GM12878 (cell line): Measurements from ENCODE around the gene ENOX1. TPM values are rescaled to one million over a fixed set of nuclear protein-coding genes. Genes with fewer than 3 reads are reported as not detected.

Experiments used
- ATAC-seq: fragments of 200-7000 bp; cut with Tn5 transposase; 3 replicates; pipeline ENCODE4 v1.9.1; 2020; ENCODE audit warnings: mild to moderate bottlenecking, moderate library complexity
- BruUV-seq: library from RNA; stranded (reverse); fragments of 400-500 nt; replicated peaks from 2 replicates; lab custom pipeline; 2021; lab: Mats Ljungman, UMichigan
- CTCF ChIA-PET: fragments of 300-600 bp; sonication (Branson Sonifier 250); formaldehyde crosslinking; extraction: SDS; loops from one replicate; lab custom pipeline; 2021; ENCODE audit warnings: inconsistent platforms; lab: Yijun Ruan, JAX
- POLR2A ChIA-PET: fragments of 350-600 bp; formaldehyde crosslinking; extraction: SDS; loops from one replicate; lab custom pipeline; 2021; ENCODE audit warnings: inconsistent platforms; lab: Charles Lee
- RAD21 ChIA-PET: fragments of 300-600 bp; sonication (Branson Sonifier 250); formaldehyde crosslinking; loops from one replicate; lab custom pipeline; 2023; ENCODE audit warnings: antibody characterized with exemption; ENCODE audit not compliant: unreplicated experiment; lab: Charles Lee
- SMC1A ChIA-PET: fragments of 300-600 bp; sonication (Branson Sonifier 250); formaldehyde crosslinking; loops from one replicate; lab custom pipeline; 2023; ENCODE audit not compliant: unreplicated experiment, uncharacterized antibody; lab: Charles Lee
- DNase-seq: peaks from one replicate; pipeline ENCODE4 v3.0.0-alpha.2; 2011; ENCODE audit warnings: low read depth, low spot score
- FAIRE-seq: peaks from 3 replicates; lab custom pipeline; 2011; peaks lifted over from hg19 to GRCh38; lab: Jason Lieb, UNC
- H2AFZ ChIP-seq: 2 replicates; pipeline ENCODE4 v1.6.0; 2011; ENCODE audit warnings: low read depth, low read length, control low read depth; ENCODE audit not compliant: control insufficient read depth
- H3K27ac ChIP-seq: 2 replicates; pipeline ENCODE4 v1.5.1; 2011; ENCODE audit warnings: control low read depth; ENCODE audit not compliant: control insufficient read depth, insufficient read depth
- H3K27me3 ChIP-seq, 2 experiments: replicated peaks in 1 of 2; 2 replicates each; pipeline versions ENCODE4 v1.6.0 to v1.6.1; 2011; ENCODE audit warnings: low read length in 1 of 2; ENCODE audit not compliant: control insufficient read depth in 2 of 2, insufficient read depth in 2 of 2
- H3K36me3 ChIP-seq, 2 experiments: 2 replicates each; pipeline ENCODE4 v1.5.1; 2011; ENCODE audit warnings: low read length in 1 of 2; ENCODE audit not compliant: control insufficient read depth in 2 of 2, insufficient read depth in 2 of 2
- H3K4me1 ChIP-seq: 2 replicates; pipeline ENCODE4 v1.6.1; 2011; ENCODE audit warnings: mild to moderate bottlenecking, low read length, moderate library complexity, mixed read lengths; ENCODE audit not compliant: control insufficient read depth, insufficient read depth
- H3K4me2 ChIP-seq: 2 replicates; pipeline ENCODE4 v1.6.0; 2011; ENCODE audit warnings: control low read depth; ENCODE audit not compliant: control insufficient read depth, insufficient read depth
- H3K4me3 ChIP-seq: fragments of 200-600 bp; sonication (generic); 2 replicates; pipeline ENCODE4 v1.5.1; 2016
- H3K79me2 ChIP-seq: 2 replicates; pipeline ENCODE4 v1.6.0; 2011; ENCODE audit warnings: low read length; ENCODE audit not compliant: control insufficient read depth, insufficient read depth
- H3K9ac ChIP-seq: 2 replicates; pipeline ENCODE4 v1.8.0; 2011; ENCODE audit warnings: low read length, control low read depth, mixed read lengths; ENCODE audit not compliant: control insufficient read depth, insufficient read depth
- H3K9me3 ChIP-seq: replicated peaks from 3 replicates; pipeline ENCODE4 v1.5.1; 2011; ENCODE audit warnings: mild to moderate bottlenecking, low read length; ENCODE audit not compliant: control insufficient read depth, insufficient read depth
- H4K20me1 ChIP-seq: 2 replicates; pipeline ENCODE4 v1.6.0; 2011; ENCODE audit not compliant: control insufficient read depth, insufficient read depth
- ATF2 ChIP-seq: IDR thresholded peaks from 2 replicates; pipeline ENCODE4 v1.6.1; 2012; ENCODE audit warnings: low read length, inconsistent platforms
- BRCA1 ChIP-seq: IDR thresholded peaks from 2 replicates; pipeline ENCODE4 v1.6.1; 2011; ENCODE audit warnings: low read depth, low read length, improper control_type of control experiment
- ETV6 ChIP-seq, 2 experiments: fragments of 450-650 bp in 1 of 2; IDR thresholded peaks in 1 of 2; conservative IDR thresholded peaks in 1 of 2; 2 replicates each; pipeline ENCODE4 v1.6.1; 2014; ENCODE audit warnings: antibody characterized with exemption in 1 of 2, borderline replicate concordance in 1 of 2, low read depth in 1 of 2, mild to moderate bottlenecking in 1 of 2, moderate library complexity in 1 of 2
- KLF5 ChIP-seq: fragments of 450-650 bp; IDR thresholded peaks from 2 replicates; pipeline ENCODE4 v1.6.1; 2014; ENCODE audit warnings: mild to moderate bottlenecking; ENCODE audit not compliant: partially characterized antibody
- MXI1 ChIP-seq: fragments of 150-350 bp; IDR thresholded peaks from 2 replicates; pipeline ENCODE4 v1.6.1; 2011; ENCODE audit warnings: low read depth, mild to moderate bottlenecking, inconsistent platforms, low read length, improper control_type of control experiment
- NR2C2 ChIP-seq: IDR thresholded peaks from 2 replicates; pipeline ENCODE4 v1.6.1; 2011; ENCODE audit warnings: borderline replicate concordance, low read depth; ENCODE audit not compliant: control insufficient read depth, insufficient read length
- REST ChIP-seq: IDR thresholded peaks from 2 replicates; pipeline ENCODE4 v1.6.1; 2012; ENCODE audit warnings: mild to moderate bottlenecking, low read depth, low read length
- SREBF1 ChIP-seq: IDR thresholded peaks from 2 replicates; pipeline ENCODE4 v1.6.1; 2012; ENCODE audit warnings: mild to moderate bottlenecking, low read length
- ZSCAN29 ChIP-seq: fragments of 450-650 bp; IDR thresholded peaks from 2 replicates; pipeline ENCODE4 v1.6.1; 2017; ENCODE audit warnings: mild to moderate bottlenecking, moderate library complexity
- WGBS: methylation state at CpG from one replicate; pipeline ENCODE4 v1.1.6; 2016; ENCODE audit warnings: low lambda C conversion rate; ENCODE audit not compliant: insufficient replicate concordance, insufficient coverage; ENCODE audit errors: missing lambda C conversion rate; 5-methylcytosine and 5-hydroxymethylcytosine counted together
- in situ Hi-C: fragments of 300-500 bp; cut with MboI; formaldehyde crosslinking; loops from 9 replicates; pipeline ENCODE4 v1.14.3; 2018; ENCODE audit warnings: mixed read lengths
- intact Hi-C: fragments of 100-400 bp; cut with micrococcal nuclease; formaldehyde crosslinking; loops from one replicate; pipeline ENCODE4 v1.14.2; 2022; ENCODE audit not compliant: unreplicated experiment
- polyA plus RNA-seq, 11 experiments: library from polyadenylated mRNA; depleted of rRNA in 4 of 11; unstranded in 6 of 11; stranded (reverse) in 5 of 11; fragments of >200 nt; fragmentation: Nextera tagmentation in 4 of 11; fragmentation: Illumina TruSeq in 1 of 11; extraction: Ambion mirVana in 4 of 11; extraction: Trizol in 1 of 11; gene quantifications; 1 replicate in 1 of 11; 2 replicates in 10 of 11; pipeline versions ENCODE4 v1.2.1 to v1.2.3, GENCODE V29; 2011 to 2016; ENCODE audit warnings: inconsistent platforms in 2 of 11, missing spikeins in 2 of 11, low read depth in 1 of 11
- total RNA-seq, 4 experiments: library from RNA; depleted of rRNA in 3 of 4; stranded (reverse); fragments of >200 nt in 3 of 4; fragmentation: Illumina TruSeq in 1 of 4; extraction: Trizol in 1 of 4; gene quantifications; 2 replicates each; pipeline versions ENCODE4 v1.2.1 to v1.2.3, GENCODE V29; 2013 to 2021
- TF ChIP-seq, protein P1 (sequence below): fragments of 450-650 bp; IDR thresholded peaks from 2 replicates; pipeline ENCODE4 v1.6.1; 2017; ENCODE audit warnings: mild to moderate bottlenecking

Gene ENOX1
- total and polyA plus RNA-seq, 10 of the 15 experiments (the other 5 are each of a cell fraction or from before 2014, with no cell fraction given) = 0.11 to 0.26 (median 0.15) TPM

DNA sequence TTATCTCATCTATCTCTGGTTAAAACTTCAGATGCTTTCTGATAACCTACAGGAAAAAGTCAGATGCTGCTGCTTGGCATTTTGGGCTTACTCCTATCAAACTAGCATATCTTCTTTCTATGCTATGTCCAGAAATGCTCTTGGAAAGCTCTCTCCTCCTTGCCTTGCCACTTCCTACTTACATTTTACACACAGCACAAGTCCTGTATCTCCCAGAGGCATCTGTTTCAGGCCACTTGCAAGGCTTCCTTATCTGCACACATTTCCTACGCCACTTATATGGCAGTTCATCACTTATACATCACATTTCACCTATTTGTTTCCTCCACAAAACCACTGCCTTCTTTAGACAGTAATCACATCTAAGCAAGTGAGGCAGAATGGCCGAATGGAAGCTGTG is 543.1 kb downstream of the ENOX1 start:
- TF ChIP-seq REST (no peak), SREBF1 (no peak), BRCA1 (no peak)
- TF ChIP-seq, all 136 proteins: peak for 0
- CTCF ChIA-PET = no interaction called here
- FAIRE-seq = no peak

GRCh38 chr13:43242040-43242439 is 544.7 kb downstream of the ENOX1 start:
- FAIRE-seq (no peak), DNase-seq (no peak), ATAC-seq (no peak)
- Histone ChIP-seq H4K20me1 (no peaks in the 10 kb centered on the region), H3K4me3 (no peak overlapping the region), H3K36me3 (no peaks in the 10 kb centered on the region), H3K9me3 (no peaks in the 10 kb centered on the region), H3K79me2 (no peaks in the 10 kb centered on the region), H3K4me2 (no peak overlapping the region), H3K27me3 (no peaks in the 10 kb centered on the region), H3K9ac (no peak overlapping the region), H2AFZ (no peak overlapping the region), H3K4me1 (peaks cover 17% of the 10 kb centered on the region), H3K27ac (no peak overlapping the region)
- BruUV-seq = no TSS peak
- ChIA-PET SMC1A (interaction anchor here (0.6 to 1.8 kb wide), 6 partner anchors 10 to 347 kb away, joined by 3 to 5 read pairs (median 3); no protein-coding TSS in a partner anchor), RAD21 (no interaction called here), POLR2A (no interaction called here), CTCF (interaction anchor here (0.7 kb wide), 1 partner anchor 10 kb away, joined by 3 read pairs; no protein-coding TSS in a partner anchor)
- WGBS = 0% methylated on average over 1 of the region's 1 CpG
- intact Hi-C loops = no loop called here
- in situ Hi-C loops = no loop called here
- TF ChIP-seq, protein P1, sequence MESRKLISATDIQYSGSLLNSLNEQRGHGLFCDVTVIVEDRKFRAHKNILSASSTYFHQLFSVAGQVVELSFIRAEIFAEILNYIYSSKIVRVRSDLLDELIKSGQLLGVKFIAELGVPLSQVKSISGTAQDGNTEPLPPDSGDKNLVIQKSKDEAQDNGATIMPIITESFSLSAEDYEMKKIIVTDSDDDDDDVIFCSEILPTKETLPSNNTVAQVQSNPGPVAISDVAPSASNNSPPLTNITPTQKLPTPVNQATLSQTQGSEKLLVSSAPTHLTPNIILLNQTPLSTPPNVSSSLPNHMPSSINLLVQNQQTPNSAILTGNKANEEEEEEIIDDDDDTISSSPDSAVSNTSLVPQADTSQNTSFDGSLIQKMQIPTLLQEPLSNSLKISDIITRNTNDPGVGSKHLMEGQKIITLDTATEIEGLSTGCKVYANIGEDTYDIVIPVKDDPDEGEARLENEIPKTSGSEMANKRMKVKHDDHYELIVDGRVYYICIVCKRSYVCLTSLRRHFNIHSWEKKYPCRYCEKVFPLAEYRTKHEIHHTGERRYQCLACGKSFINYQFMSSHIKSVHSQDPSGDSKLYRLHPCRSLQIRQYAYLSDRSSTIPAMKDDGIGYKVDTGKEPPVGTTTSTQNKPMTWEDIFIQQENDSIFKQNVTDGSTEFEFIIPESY = no peak
- no peak for TF ChIP-seq MXI1
- no peak for TF ChIP-seq ZSCAN29
- no peak for TF ChIP-seq ETV6 (conservative IDR thresholded peaks at IDR 0.05 in 1 of 2, IDR thresholded peaks at IDR 0.05 in 1 of 2; ENCODE audit: borderline replicate concordance in 1 of 2, low read depth in 1 of 2)
- TF ChIP-seq NR2C2 = no peak
- TF ChIP-seq ATF2 = no peak
- TF ChIP-seq KLF5 = no peak

More for the DNA sequence above, 543.1 kb downstream of the ENOX1 start:
- in situ Hi-C loops (no loop called here), intact Hi-C loops (no loop called here)
- Histone ChIP-seq H4K20me1 (no peaks in the 10 kb centered on the region), H3K4me2 (no peak overlapping the region), H3K79me2 (no peaks in the 10 kb centered on the region), H3K27ac (no peak overlapping the region), H3K9me3 (no peaks in the 10 kb centered on the region), H3K9ac (no peak overlapping the region), H3K27me3 (no peaks in the 10 kb centered on the region), H3K4me3 (no peak overlapping the region), H2AFZ (no peak overlapping the region), H3K4me1 (peaks cover 17% of the 10 kb centered on the region), H3K36me3 (no peaks in the 10 kb centered on the region)
- no TSS peak for BruUV-seq
- RAD21 ChIA-PET = no interaction called here
- 11% methylated on average over 2 of the region's 2 CpGs for WGBS
- DNase-seq (no peak), ATAC-seq (no peak)
- SMC1A ChIA-PET = interaction anchor here (1.0 kb wide), 1 partner anchor 12 kb away, joined by 3 read pairs; no protein-coding TSS in a partner anchor
- POLR2A ChIA-PET = interaction anchor here (0.6 kb wide), 1 partner anchor 246 kb away, joined by 4 read pairs; no protein-coding TSS in a partner anchor
